ENCODE measurements around the gene CNIH3. TPM values are rescaled to one million over a fixed set of nuclear protein-coding genes. Genes with fewer than 3 reads are reported as not detected.

Gene CNIH3
- total and polyA plus RNA-seq, 2 donors (not counting 3 experiments of a cell fraction or from before 2014, with no cell fraction given): 1.3 to 2.5 TPM

DNA sequence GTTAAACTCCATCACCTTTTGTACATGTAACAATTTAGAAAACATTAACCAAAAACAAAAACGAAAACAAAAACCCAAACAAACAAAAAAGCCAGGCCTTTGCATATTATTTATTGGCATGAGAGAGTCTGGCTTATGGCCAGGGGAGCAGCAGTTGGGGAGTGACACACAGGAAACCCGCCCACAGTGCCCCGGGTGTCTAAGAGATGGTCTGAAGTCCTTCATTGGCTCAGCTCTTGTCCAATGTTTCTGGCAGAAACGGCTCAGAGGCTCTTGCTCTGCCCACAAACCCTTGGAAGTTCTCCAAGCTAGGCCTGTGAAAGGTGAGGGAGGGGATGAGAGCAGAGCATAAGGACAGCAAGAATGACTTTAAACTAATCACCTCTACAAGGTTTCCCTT is 131.5 kb downstream of the CNIH3 start:
- POLR2A ChIA-PET: no interaction called here
- intact Hi-C loops (cut with micrococcal nuclease) (no loop called here), dilution Hi-C loops (cut with MboI; ENCODE audit: extremely low pct_ligation_motif_present, low sequenced_read_pairs) (no loop called here)
- H3K27ac ChIP-seq (ENCODE audit: insufficient read depth, low read depth, low read length): no peak overlapping the region
- no peak overlapping the region for H3K4me3 ChIP-seq (replicated peaks in 1 of 3; ENCODE audit: insufficient read depth in 1 of 3, low read depth in 1 of 3, low read length in 3 of 3)
- H3K27me3 ChIP-seq (ENCODE audit: control insufficient read depth in 2 of 2, insufficient read depth in 2 of 2, low read length in 2 of 2): no peaks in the 10 kb centered on the region
- H3K9me3 ChIP-seq (replicated peaks; ENCODE audit: control insufficient read depth, insufficient read depth, low read length): no peaks in the 10 kb centered on the region
- H2AFZ ChIP-seq (ENCODE audit: low read depth, low read length): no peak overlapping the region
- CTCF ChIA-PET: no interaction called here
- no peaks in the 10 kb centered on the region for H4K20me1 ChIP-seq (replicated peaks; ENCODE audit: control insufficient read depth, extremely low read depth, insufficient read depth, low read length)
- H3K4me1 ChIP-seq (ENCODE audit: control insufficient read depth, extremely low read depth, insufficient read depth, low read length): no peaks in the 10 kb centered on the region
- DNase-seq (ENCODE audit: low read depth, low spot score) (no peak), FAIRE-seq (no peak)
- TF ChIP-seq POLR2A (IDR thresholded peaks at IDR 0.05; ENCODE audit: low read depth, low read length) (no peak), FOS (IDR thresholded peaks at IDR 0.05; ENCODE audit: borderline replicate concordance, insufficient read depth, low read length) (no peak), EZH2 (IDR thresholded peaks at IDR 0.05; ENCODE audit: borderline replicate concordance, low read depth, low read length, severe bottlenecking) (no peak), MYC (IDR thresholded peaks at IDR 0.05; ENCODE audit: low read depth, low read length) (no peak), GATA2 (IDR thresholded peaks at IDR 0.05; ENCODE audit: insufficient read depth, insufficient read length, low read depth, low read length) (no peak), POLR2AphosphoS5 (IDR thresholded peaks at IDR 0.05; ENCODE audit: insufficient read depth, low read depth, low read length) (no peak), JUN (IDR thresholded peaks at IDR 0.05; ENCODE audit: borderline replicate concordance, insufficient read depth, insufficient read length, low read depth) (no peak)
- TF ChIP-seq, protein P1, sequence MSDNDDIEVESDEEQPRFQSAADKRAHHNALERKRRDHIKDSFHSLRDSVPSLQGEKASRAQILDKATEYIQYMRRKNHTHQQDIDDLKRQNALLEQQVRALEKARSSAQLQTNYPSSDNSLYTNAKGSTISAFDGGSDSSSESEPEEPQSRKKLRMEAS (IDR thresholded peaks at IDR 0.05; ENCODE audit: insufficient read depth, insufficient read length): no peak
- TF ChIP-seq, protein P2, sequence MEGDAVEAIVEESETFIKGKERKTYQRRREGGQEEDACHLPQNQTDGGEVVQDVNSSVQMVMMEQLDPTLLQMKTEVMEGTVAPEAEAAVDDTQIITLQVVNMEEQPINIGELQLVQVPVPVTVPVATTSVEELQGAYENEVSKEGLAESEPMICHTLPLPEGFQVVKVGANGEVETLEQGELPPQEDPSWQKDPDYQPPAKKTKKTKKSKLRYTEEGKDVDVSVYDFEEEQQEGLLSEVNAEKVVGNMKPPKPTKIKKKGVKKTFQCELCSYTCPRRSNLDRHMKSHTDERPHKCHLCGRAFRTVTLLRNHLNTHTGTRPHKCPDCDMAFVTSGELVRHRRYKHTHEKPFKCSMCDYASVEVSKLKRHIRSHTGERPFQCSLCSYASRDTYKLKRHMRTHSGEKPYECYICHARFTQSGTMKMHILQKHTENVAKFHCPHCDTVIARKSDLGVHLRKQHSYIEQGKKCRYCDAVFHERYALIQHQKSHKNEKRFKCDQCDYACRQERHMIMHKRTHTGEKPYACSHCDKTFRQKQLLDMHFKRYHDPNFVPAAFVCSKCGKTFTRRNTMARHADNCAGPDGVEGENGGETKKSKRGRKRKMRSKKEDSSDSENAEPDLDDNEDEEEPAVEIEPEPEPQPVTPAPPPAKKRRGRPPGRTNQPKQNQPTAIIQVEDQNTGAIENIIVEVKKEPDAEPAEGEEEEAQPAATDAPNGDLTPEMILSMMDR (IDR thresholded peaks at IDR 0.05; ENCODE audit: extremely low read depth in 1 of 2, insufficient read depth in 1 of 2, low read depth in 1 of 2, low read length in 2 of 2): no peak
- H3K36me3 ChIP-seq (ENCODE audit: control insufficient read depth in 2 of 2, extremely low read depth in 1 of 2, insufficient read depth in 2 of 2, low read length in 2 of 2): no peaks in the 10 kb centered on the region
- H3K79me2 ChIP-seq (ENCODE audit: control insufficient read depth, insufficient read depth, low read length): no peaks in the 10 kb centered on the region
- H3K9ac ChIP-seq (replicated peaks; ENCODE audit: extremely low read depth, insufficient read depth, low read length): no peak overlapping the region
- H3K9me1 ChIP-seq (replicated peaks; ENCODE audit: control insufficient read depth, extremely low read depth, insufficient read depth, low read length): no peaks in the 10 kb centered on the region
- no peak overlapping the region for H3K4me2 ChIP-seq (ENCODE audit: insufficient read depth, low read length)
- no TSS peak for BruUV-seq (replicated peaks)

Data from endothelial cell of umbilical vein (primary cell).